NCI-H446 treated with DMSO at 0.1 percent for 48 hours (cell line): ENCODE measurements around the gene CAPN12.

Source experiments
- DNase-seq: peaks from one replicate; lab custom pipeline; 2025; lab: John Stamatoyannopoulos, UW

CAPN12 gene

DNA sequence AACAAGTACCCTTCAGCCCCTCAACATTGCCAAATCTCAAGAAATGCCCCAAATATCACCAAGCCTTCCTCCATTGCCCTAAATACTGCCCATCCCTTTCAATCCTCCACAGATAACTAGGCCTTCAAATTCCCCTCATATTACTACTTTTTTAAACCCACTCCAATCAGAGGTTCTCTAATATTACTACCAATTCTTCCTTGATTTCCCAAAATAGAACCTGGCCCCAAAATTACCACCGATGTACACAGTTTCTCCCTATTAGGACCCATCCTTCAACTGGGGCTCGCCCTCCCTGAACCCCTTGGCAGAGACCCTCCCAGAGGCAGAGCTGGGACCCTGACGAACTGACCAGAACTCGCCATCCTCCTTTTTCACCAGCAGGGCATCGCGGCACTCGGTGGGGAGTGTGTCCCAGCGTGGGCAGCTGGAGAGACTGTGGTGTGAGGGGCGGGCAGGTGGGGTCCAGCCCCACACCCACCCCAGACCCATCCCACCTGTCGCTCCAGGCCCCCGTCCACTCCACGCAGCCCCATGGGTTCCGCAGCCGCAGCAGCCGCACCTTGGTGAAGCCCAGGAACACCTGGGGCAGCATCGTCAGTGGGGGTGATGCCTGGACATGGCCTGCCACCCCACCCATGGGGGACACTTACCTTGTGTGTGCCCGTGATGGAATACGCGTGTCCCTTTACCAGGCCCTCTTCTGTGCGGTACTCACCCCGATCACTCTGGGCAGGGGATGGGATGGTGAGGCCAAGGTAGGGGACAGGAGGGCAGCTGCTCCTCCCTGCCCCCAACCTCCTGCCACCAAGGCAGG lies 6.1 kb downstream of the CAPN12 start:
- DNase-seq: no peak

DNA sequence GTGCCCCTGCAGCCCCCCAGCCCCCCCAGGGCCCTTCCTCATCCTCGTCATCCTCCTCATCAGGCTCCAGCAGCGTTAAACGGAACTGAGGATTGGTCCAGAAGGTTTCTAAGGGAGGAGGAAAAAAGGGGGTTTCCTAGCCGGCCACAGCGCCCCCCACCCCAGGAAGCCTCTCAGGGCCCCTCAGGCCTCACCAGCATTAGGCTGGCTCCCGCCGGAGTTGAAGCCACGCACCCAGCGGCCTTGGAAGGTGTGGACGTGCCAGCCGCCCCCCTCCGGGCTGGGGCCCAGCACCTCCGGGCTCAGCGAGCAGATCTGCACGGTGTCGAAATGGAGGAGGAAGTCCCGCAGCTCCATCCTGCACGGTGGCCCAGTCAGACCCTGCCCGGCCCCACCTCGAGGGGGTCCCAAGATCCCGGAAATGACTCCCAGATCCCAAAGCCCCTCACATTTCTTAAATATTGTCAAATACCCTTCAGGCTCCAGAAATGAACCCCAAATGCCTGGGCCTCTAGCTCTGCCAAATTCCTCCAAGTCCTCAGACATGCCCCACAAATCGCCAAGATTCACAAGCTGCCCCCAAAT lies 6.9 kb downstream of the CAPN12 start:
- DNase-seq: no peak

- DNase-seq: no peak
Measured at GRCh38 chr19:38736413-38737280, 7.6 kb downstream of the CAPN12 start.

GRCh38 chr19:38736036-38736412 lies 8.2 kb downstream of the CAPN12 start:
- DNase-seq: no peak

DNA sequence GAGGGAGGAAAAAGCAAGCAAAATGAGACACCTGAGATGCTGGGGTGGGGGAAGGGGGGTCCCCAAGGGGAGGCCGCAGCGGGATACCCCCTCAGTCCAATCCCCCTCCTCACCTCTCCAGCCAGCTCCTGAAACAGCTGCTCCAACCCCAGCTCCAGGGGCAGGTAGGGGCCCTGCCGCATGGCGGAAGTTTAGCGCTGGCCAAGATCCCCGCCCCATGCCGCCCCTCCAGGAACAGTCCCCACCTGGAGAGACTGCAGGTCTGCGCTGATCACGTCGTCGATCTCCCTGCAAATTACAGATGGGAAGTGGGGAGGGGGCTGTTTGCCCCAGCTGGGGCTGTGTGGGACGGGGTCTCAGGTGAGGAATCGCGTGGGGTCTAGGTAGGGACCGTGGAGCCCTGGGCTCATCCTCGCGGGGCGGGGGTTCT lies 9.0 kb downstream of the CAPN12 start:
- no peak for DNase-seq

- no peak for DNase-seq
Measured at GRCh38 chr19:38734426-38735256, 9.6 kb downstream of the CAPN12 start.

GRCh38 chr19:38734176-38734425 lies 10.2 kb downstream of the CAPN12 start:
- no peak for DNase-seq

- no peak for DNase-seq
Measured at GRCh38 chr19:38733493-38734175, 10.6 kb downstream of the CAPN12 start.

GRCh38 chr19:38733241-38733492 lies 11.1 kb downstream of the CAPN12 start:
- no peak for DNase-seq

- DNase-seq: no peak
Measured at GRCh38 chr19:38731654-38732301, 12.5 kb downstream of the CAPN12 start.

DNA sequence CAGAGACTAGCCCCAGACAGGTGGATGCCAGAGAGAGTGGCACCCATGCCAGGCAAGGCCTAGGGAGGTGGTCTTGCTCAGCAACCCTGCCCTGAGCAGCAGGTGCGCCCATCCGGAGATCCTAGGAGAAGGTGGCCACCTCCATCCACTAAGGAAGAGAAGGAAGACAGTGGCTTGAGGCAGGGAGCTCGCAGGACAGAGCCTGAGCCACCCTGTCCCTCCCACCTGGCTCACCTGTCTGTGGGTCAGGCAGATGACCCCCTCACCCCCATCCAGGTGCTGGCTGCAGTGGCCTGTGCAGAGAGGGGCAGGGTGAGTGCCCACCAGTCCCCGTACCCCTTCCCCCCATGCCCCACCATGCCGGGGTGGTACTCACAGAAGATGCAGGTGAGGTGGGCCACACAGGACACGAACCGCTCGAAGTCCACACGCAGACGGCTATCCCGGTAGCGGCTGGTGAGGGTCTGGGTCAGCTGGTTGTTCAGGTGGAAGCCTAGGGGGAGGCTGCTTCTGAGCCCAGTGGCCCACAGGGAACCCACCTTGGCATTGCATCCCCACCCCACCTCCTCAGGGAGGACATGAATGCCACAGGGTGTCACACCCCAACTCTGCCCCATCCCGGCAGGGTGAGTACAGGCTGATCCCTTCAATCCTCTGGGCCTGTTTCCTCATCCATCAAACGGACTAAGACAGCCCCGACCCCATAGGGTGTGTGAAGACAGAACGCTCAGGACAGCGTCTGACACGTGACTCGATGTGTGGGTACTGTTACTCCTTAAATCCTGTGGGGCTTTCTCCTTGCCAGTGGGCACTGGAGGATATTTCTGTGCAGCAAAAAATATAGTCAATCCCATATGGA lies 13.3 kb downstream of the CAPN12 start:
- no peak for DNase-seq

DNA sequence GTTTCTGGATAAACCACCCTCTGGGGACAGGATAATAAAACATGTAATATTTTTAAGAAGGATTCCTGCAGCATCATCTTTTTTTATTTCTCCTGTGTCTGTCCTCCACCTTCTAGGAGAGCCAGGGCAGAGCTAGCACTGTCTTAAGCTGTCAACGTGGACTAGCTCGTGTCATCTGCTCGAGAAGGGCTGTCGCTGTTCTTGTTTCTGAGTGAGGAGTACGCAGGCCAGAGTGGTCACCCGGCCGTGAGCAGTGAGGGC lies 13.9 kb downstream of the CAPN12 start:
- DNase-seq: no peak

DNA sequence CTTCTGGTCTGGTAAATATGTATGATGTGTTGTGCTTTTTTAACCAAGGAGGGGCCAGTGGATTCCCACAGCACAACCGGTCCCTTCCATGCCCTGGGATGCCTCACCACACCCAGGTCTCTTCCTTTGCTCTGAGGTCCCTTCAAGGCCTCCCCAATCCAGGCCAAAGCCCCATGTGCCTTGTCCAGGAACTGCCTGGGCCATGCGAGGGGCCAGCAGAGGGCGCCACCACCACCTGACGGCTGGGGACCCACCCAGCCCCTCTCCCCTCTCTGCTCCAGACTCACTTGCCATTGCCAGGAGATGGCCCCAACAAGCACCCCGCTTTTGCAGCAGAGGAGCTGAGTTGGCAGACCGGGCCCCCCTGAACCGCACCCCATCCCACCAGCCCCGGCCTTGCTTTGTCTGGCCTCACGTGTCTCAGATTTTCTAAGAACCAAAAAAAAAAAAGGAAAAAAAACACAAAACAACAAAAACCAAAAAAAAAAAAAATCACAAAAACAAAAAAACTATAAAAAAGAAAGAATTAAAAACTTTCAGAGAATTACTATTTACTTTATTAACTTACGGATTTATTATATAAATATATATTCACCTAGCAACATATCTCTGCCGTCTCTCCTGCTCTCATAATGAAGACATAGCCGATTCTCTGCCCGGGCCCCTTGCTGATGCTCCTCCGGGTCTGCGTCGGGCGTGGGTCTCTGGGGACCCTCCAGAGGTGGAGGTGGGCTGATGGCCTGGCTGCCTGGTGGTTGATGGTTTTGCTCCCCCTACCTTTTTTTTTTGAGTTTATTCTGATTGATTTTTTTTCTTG lies 14.4 kb downstream of the CAPN12 start:
- no peak for DNase-seq

DNA sequence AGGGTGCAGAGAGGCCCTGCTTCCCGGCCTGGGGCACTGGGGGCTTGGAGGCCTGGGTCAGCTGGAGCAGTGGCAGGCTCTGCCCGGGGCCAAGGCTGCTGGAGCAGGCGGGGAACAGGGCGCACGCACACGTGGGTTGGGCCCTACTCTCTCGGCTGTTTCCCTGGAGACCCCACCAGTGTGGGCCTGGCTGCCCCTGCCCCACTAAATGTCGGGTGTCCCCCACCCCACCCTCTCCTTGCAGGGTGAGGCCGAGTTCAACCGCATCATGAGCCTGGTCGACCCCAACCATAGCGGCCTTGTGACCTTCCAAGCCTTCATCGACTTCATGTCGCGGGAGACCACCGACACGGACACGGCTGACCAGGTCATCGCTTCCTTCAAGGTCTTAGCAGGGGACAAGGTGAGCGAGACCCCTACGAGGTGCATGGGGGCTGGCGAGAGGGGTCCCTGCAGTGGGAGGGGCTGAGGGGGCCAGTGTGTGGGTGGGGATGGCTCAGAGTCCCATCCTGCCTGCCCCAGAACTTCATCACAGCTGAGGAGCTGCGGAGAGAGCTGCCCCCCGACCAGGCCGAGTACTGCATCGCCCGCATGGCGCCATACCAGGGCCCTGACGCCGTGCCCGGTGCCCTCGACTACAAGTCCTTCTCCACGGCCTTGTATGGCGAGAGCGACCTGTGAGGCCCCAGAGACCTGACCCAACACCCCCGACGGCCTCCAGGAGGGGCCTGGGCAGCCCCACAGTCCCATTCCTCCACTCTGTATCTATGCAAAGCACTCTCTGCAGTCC lies 15.3 kb downstream of the CAPN12 start:
- no peak for DNase-seq

GRCh38 chr19:38727868-38728660 lies 16.2 kb downstream of the CAPN12 start:
- DNase-seq: no peak

DNA sequence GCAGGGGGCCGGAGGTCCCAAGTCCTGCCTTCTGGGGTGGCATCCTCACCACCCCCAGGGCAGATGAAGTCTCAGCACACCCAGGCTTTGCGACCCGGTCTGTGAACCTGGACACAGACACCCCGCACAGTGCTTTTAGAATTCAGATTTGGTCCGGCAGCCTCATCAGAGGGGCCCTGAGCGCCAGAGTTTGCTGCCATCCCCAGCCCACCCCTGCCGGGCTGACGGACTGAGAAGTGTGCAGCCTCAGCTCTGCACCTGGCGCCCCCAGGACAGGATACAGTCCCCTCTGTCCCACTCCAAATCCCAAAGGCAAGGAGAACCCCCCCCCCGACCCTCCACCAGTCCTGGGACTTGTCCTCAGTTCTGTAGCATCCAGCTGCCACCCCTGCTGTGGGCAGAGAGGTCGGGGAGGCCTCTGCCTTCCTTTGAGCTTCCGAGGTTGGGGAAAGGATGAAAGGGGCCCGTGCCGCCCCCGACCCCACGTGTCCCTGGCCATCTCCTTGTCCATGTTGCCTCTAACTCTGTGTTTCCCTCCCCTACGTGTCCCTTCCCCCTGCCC lies 16.9 kb downstream of the CAPN12 start:
- no peak for DNase-seq

DNA sequence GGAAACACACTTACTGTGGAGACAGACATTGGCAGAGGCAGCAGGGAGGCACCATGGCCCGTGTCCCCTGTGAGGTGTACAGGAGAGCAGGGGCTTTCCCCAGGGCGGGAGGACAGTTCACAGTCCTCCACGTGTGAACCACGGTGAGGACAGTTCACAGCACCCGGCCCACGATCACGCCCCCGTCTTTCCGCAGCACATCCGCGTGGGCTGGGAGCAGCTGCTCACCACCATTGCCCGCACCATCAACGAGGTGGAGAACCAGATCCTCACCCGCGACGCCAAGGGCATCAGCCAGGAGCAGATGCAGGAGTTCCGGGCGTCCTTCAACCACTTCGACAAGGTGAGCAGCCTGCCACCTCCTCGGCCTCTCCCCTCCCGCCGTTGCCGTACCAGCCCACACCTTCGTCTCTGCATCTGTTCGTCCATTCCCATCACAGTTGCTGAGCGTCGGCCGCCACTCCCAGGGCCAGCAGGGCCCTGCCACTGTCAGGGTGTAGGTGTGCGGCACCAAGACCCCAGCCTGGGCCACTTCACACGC lies 17.4 kb downstream of the CAPN12 start:
- DNase-seq: no peak

DNA sequence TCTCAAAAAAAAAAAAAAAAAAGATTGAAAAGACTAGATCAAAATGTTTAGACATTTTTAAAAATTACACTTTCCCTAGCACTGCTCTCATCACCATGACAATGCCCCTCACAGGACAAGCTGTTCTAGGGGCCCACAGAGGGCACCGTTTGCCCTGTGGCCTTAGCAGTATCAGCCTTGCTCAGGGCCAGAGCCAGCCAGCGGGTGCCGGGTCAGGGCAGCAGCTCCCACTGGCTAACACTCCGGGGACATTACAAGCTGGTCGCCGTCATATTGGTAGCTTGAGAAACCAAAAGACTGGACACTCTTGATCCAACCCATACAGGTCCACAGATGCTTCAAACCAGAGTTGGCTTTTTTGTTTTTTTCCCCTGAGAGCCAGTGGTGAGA lies 18.0 kb downstream of the CAPN12 start:
- DNase-seq: no peak
